Fibroblast of villous mesenchyme (primary cell): ENCODE measurements around the gene WRNIP1. TPM values are rescaled to one million over a fixed set of nuclear protein-coding genes. Genes with fewer than 3 reads are reported as not detected.
A peak's percentile ranks its signal among the peaks of the same experiment; 100 is the strongest.

ENCODE experiments used
- DNase-seq: peaks from one replicate; pipeline ENCODE4 v3.0.0-alpha.2; 2010; ENCODE audit warnings: low read depth
- H3K4me3 ChIP-seq: 2 replicates; pipeline ENCODE4 v1.5.1; 2011; ENCODE audit warnings: low read depth, mild to moderate bottlenecking, low read length
- CTCF ChIP-seq: IDR thresholded peaks from 2 replicates; pipeline ENCODE4 v1.5.1; 2012; ENCODE audit warnings: low read depth, mild to moderate bottlenecking, low read length; ENCODE audit not compliant: insufficient read depth
- total RNA-seq: library from RNA; depleted of rRNA; stranded (reverse); fragments of >200 nt; gene quantifications from 2 replicates; pipeline ENCODE4 v1.2.3, GENCODE V29; 2012

WRNIP1 gene
- total RNA-seq, 1 donor = 38.0 TPM

GRCh38 chr6:2753110-2753489 is 12.1 kb upstream of the WRNIP1 start:
- H3K4me3 ChIP-seq = no peak overlapping the region
- no peak for DNase-seq
- TF ChIP-seq CTCF = no peak

- H3K4me3 ChIP-seq = no peak overlapping the region
- no peak for DNase-seq
- TF ChIP-seq CTCF = no peak
These were observed 11.4 kb upstream of the WRNIP1 start for GRCh38 chr6:2753743-2754142.

- no peak for DNase-seq
- no peak overlapping the region for H3K4me3 ChIP-seq
- no peak for TF ChIP-seq CTCF
These were observed 10.8 kb upstream of the WRNIP1 start for GRCh38 chr6:2754393-2754792.

- no peak for TF ChIP-seq CTCF
- no peak for DNase-seq
- H3K4me3 ChIP-seq = no peak overlapping the region
These were observed 10.3 kb upstream of the WRNIP1 start for GRCh38 chr6:2754911-2755310.

GRCh38 chr6:2755456-2755855 is 9.7 kb upstream of the WRNIP1 start:
- DNase-seq = no peak
- no peak for TF ChIP-seq CTCF
- no peak overlapping the region for H3K4me3 ChIP-seq

GRCh38 chr6:2756241-2756640 is 9.0 kb upstream of the WRNIP1 start:
- no peak overlapping the region for H3K4me3 ChIP-seq
- TF ChIP-seq CTCF = no peak
- DNase-seq = no peak

- peak; percentile 34 for DNase-seq
- TF ChIP-seq CTCF = no peak
- no peak overlapping the region for H3K4me3 ChIP-seq
These were observed 8.4 kb upstream of the WRNIP1 start for GRCh38 chr6:2756687-2757224.
